Pons (tissue), 1 donor: ENCODE results near the gene AUTS2.

ENCODE experiments used
- DNase-seq: peaks from one replicate; pipeline ENCODE4 v3.0.0-alpha.2; 2016; ENCODE audit warnings: low spot score

The AUTS2 gene

DNA sequence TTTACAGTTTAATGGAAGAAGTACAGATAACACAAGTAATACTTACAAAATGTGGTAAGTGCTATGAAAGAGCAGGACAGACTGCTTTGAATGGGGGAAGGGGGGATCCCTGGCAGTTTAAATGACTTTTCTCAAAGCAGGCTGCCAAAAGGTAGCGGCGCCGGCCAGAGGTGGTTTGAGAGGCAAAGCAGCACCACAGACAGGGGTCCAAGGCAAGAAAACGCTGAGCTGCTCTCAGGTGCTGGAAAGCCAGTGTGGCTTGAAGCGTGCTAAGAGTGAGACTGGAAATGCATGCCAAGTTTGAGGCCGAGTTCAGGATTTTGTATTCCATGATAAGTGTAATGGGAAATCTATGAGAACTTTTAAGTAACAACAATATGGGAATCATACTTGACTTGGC is 437.7 kb downstream of the AUTS2 start:
- no peak for DNase-seq

DNA sequence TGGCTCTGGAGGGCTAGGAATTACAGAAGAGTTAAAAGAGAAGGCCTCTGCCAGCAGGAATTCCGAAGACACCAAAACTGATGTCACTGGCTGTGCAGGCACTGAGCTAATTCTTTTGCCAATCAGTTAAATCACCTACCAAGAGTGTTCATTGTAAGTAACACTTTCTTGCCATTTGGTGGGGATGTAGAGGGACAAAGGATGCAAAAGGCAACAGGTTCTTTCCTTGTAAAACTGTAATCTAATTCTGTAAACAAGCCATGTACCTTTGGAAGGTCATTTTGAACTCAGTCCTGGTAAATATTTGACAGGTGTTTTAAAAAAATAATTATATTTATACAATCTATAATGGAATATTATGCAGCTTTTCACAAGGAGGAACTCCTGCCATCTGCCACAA is 438.4 kb downstream of the AUTS2 start:
- DNase-seq: no peak

GRCh38 chr7:70037171-70037933 is 439.1 kb downstream of the AUTS2 start:
- no peak for DNase-seq

DNA sequence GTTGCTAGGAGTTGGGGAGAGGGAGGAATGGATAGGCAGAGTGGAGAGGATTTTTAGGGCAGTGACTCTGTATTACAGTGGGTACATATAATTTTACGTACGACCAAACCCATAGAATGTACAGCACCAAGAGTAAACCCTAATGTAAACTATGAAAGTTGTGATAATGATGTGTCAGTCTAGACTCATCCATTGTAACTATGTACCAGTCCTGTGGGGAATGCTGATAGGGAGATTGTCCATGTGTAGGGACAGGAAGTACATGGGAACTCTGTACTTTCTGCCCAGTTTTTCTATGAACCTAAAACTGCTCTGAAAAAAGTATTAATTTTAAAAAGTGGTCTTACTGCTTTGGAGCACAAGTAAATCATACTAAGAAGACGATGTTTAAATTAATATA is 441.8 kb downstream of the AUTS2 start:
- no peak for DNase-seq

- peak; percentile 53 for DNase-seq
Observed at GRCh38 chr7:70040970-70041766, 442.9 kb downstream of the AUTS2 start.

- DNase-seq: peak; percentile 53
Observed at GRCh38 chr7:70042533-70042932, 444.3 kb downstream of the AUTS2 start.

GRCh38 chr7:70043015-70043538 is 444.8 kb downstream of the AUTS2 start:
- DNase-seq: no peak

DNA sequence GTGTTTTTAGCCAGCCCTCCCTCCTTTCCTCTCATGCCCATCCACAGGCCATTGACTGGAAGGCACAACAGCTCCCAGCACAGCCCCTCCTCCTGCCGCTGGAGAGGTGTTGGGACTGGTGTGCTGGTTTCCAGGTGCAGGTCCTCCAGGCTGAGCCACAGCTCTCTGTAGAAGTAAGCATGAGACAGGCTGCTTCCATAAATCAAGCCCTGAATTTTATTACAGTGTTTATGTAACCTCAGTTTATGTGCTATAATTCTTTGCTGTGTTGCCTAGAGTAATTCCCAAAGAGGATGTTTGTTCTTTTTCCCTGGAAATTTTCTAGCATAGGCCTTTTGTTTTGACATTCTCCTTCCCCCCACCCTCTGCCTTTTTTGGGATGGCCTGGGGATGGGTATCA is 445.8 kb downstream of the AUTS2 start:
- no peak for DNase-seq

DNA sequence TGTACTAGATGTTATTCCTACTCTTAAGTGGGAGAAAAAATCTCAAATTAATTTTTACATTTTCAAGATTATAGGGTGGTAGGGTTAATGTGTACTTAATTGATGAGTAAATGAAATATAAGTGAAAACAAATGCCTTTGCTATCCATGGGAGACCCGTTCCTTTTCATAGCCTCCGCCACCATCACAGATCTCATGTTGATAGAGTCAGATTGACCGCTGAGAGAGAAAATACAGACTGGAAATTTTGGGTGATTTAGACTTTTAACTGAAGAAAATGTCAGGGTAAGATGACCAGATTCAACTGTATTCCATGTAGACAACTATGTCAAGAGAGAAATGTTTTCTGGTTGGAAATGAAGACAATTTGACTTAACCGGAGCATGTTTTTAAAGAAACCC is 446.2 kb downstream of the AUTS2 start:
- DNase-seq: no peak

GRCh38 chr7:70044981-70045380 is 446.7 kb downstream of the AUTS2 start:
- no peak for DNase-seq

DNA sequence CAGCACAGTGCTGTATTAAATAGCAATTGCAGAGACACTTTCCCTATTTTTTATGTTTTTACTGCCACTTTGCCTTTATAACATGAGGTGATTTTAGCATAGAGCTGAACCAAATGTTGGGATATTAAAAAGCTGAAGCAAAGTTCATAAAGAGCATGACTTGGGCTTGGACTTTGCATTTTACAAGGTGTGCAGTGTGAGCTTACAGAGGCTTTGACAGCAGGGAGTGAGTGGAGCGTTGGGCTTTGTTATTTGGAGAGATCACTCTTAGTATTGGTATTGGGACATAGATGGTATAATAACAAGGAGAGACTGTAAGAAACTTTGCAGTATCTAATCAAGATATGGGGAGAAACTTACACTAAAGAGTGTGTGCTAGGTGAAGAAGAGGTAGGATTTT is 449.1 kb downstream of the AUTS2 start:
- DNase-seq: no peak

DNA sequence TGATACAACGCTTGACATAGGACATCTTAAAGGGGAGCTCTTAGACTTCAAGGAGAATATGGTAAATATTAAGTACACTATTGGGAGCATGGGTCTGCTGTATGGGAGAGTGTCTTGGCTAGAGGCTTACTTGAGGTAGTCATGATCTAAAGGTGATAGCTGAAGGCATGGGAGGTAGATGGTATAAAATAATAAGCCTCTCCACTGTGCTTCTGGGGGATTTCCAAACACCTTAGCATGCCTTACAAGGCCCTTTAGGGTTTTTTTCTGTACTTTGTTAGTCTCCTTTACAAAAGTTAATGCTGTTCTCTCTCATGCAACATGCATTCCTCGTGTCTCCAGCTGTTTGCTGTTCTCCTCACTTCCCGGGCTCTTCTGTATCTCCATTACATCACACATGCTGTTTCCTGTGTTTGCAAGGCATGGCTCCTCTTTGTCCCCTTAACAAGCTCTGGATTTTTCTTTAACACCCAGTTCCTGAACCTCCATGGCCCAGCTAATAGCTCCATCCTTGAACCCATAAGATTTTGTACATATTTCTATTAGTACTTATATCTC is 449.7 kb downstream of the AUTS2 start:
- no peak for DNase-seq

- DNase-seq: no peak
Observed at GRCh38 chr7:70051726-70052125, 453.5 kb downstream of the AUTS2 start.

- no peak for DNase-seq
Observed at GRCh38 chr7:70052691-70053090, 454.4 kb downstream of the AUTS2 start.

DNA sequence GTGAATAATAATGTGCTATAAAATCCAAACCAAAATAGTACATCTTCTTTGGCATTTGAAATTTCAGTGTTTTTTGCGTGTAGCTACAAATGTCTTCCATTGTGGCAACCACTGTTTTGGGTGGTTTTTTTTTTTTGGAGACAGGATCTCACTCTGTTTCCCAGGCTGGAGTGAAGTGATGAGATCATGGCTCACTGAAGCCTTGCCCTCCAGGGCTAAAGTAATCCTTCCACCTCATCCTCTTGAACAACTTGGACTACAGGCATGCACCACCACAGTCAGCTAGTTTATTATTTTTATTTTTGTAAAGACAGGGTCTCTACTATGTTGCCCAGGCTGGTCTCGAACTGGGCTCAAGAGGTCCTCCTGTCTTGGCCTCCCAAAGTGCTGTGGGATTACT is 455.1 kb downstream of the AUTS2 start:
- no peak for DNase-seq

DNA sequence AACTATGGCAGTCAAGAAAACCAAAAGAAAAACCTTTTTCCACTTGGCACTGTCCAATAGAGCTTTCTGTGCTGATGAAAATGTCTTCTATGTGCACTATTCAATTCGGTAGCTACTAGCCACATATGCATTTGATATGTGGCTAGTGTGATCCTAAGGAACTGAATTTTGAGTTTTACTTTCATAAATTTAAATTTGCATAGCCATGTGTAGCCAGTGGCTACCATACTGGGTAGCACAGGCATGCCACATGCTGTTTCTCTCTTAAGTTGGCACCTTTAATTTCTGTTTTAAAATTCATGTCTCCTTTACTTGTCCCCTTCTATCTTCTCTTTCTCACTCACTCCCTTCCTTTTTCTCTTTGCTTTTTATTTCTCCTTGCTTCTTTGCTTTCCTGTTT is 455.7 kb downstream of the AUTS2 start:
- DNase-seq: no peak

DNA sequence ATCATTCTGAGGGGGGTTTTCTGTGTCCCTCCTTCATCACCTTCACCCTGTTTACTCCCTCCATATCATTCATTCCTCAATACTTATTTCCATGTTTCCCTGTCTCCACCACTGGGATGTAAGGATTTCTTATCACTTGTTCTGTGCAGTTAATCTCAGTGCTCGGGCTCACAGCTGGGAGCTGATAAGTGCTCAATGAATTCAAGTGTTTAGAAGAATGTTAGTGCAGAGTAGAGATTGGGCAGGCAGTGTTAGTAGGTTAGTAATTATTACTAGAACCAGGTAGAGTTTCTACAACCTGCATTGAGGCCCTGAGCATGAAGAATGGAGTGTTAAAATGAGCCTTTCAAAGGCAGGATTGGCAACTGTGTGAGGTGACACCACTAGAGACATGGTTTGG is 458.1 kb downstream of the AUTS2 start:
- no peak for DNase-seq

GRCh38 chr7:70060298-70061068 is 462.2 kb downstream of the AUTS2 start:
- no peak for DNase-seq

DNA sequence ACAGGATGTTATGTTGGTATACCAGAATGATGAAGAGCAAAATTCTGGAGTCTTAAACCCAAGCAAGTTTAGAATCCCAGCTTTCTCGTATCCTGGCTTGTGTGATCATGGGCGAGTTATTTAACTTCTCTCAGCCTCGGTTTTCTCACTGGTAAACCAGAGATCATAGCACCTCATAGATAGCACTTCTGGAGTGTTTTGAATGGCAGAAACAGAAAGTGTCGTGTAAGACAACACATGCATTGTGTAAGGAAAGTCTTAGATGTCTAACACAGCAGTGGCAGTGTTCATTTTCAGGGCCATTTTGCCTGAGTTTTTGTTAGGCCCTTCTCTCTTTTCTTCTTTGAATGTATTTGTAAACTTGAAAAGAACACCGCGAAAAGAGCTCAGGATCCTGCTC is 465.1 kb downstream of the AUTS2 start:
- DNase-seq: peak; percentile 19

DNA sequence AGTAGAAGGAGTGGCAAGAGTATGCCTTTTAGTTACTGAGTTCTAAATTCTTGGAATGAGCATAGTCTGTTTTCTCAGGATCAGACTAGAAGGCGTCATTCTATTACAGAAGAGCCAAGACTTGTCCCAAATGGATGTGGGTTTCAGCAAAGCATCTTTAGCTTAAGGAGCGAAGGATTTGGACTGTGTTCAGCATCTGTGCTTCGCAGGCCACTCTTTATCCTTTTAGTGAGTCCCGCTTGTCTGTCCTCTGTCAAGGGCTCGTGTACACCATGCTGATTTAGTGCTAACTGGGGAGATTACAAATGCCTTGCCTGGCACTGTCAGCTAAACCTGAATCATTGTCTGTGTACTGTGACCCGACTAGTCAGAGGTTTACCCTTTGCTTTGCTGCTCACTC is 465.7 kb downstream of the AUTS2 start:
- no peak for DNase-seq

DNA sequence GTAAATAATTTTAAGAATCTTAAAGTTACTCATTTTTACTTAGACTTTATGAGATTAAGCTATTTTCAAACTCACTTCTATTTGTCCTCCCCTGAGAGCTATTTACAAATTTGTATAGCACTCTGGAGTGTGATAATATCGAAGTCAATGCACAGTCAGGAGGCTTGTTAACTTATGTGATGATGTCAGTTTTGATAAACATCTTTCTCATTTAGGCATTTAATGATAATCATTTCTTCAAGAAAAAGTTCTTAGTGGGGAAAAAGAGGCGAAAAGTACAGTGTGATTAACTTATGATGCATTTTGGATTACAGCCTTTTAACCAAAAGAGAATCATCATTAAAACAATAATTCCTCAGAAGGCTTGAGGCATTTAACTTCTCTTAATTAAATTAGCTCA is 468.6 kb downstream of the AUTS2 start:
- DNase-seq: no peak

DNA sequence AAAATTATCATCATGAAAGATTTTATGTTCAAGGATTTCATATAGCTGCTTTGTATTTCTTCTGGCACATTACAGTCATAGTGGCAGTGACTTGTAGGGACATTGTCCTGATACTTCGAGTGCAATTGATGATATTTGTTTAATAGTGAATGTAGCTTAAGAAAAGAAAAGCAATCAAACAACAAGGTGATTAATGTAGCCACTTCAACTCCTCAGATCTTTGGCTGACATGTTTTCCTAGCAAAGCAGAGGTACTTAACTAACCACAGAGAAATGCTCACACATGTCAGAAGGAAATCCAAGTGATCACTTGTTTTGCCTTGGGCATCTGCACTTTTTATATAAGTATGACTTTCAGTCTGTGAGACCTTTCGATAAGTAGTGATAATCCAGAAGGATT is 470.3 kb downstream of the AUTS2 start:
- DNase-seq: no peak
